Body of pancreas (tissue), 4 donors: ENCODE data around the gene PCDHGB6.

ENCODE experiments used
- POLR2A ChIP-seq, 3 donors: fragments of 450-650 bp; IDR thresholded peaks; one replicate each; pipeline ENCODE4 v1.6.1; 2016; ENCODE audit warnings: antibody characterized with exemption in 3 of 3, mild to moderate bottlenecking in 2 of 3
- TF ChIP-seq, protein P1 (sequence below), 7 experiments: fragments of 450-650 bp in 4 of 7; fragments of 200-600 bp in 3 of 7; sonication (generic) in 3 of 7; IDR thresholded peaks; one replicate each; pipeline ENCODE4 v1.5.1; 2016 to 2019; ENCODE audit warnings: antibody characterized with exemption in 7 of 7

DNA sequence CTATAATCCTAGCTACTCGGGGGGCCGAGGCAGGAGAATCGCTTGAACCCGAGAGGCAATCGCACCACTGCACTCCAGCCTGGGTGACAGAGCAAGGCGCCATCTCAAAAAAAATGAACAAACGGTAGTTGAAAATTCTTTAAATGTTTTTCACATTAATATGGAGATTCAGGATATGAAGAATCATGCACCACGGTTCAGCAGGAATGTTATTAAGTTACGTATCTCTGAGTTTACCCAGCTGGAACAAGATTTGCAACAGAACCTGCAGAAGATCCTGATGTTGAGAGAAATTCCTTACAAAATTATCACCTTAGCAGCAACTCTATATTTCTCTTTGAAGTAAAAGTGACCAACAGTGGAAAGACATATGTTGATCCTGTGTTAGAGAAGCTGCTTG lies 32.5 kb downstream of the PCDHGB6 start:
- TF ChIP-seq POLR2A (IDR thresholded peaks at IDR 0.05), result no peak
- TF ChIP-seq, protein P1, sequence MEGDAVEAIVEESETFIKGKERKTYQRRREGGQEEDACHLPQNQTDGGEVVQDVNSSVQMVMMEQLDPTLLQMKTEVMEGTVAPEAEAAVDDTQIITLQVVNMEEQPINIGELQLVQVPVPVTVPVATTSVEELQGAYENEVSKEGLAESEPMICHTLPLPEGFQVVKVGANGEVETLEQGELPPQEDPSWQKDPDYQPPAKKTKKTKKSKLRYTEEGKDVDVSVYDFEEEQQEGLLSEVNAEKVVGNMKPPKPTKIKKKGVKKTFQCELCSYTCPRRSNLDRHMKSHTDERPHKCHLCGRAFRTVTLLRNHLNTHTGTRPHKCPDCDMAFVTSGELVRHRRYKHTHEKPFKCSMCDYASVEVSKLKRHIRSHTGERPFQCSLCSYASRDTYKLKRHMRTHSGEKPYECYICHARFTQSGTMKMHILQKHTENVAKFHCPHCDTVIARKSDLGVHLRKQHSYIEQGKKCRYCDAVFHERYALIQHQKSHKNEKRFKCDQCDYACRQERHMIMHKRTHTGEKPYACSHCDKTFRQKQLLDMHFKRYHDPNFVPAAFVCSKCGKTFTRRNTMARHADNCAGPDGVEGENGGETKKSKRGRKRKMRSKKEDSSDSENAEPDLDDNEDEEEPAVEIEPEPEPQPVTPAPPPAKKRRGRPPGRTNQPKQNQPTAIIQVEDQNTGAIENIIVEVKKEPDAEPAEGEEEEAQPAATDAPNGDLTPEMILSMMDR (IDR thresholded peaks at IDR 0.05), result no peak
